Measurements from ENCODE around the gene POU3F1.

DNA sequence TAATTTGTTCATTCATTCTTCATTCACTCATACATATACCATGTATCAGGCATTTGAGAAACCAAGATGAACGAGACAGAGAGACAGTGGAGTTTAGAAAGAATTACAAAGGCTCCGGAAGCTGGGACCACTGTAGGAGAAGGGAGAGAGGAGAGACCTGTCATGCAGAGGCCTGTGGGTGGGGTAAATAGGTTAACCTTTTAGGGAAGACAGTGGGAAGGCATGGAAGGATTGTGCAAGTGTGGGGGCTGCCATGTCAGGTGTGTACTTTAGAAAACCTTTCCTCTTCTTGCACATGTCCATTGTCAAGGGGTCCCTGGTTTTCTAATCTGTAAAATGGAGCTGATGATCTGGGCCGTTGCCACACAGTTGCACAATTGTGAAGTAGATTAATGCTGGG is 44.2 kb upstream of the POU3F1 start:
- TF ChIP-seq CTCF (conservative IDR thresholded peaks at IDR 0.05; ENCODE audit: low read depth, low read length) = no peak
- no peak for TF ChIP-seq EZH2 (IDR thresholded peaks at IDR 0.05; ENCODE audit: low read length, unreplicated experiment)
- no peak for TF ChIP-seq EZH2phosphoT487 (IDR thresholded peaks at IDR 0.05; ENCODE audit: borderline replicate concordance, low read length)
